Esophagus squamous epithelium (tissue), 4 donors: Measurements from ENCODE around the gene SEC23A.
"Not testable (repeated sequence)": the region's sequence is repeated elsewhere in the genome, so short reads cannot be mapped to it uniquely, and the experiment has no call there.

Source experiments
- POLR2A ChIP-seq, 4 donors: fragments of 450-650 bp; IDR thresholded peaks; one replicate each; pipeline ENCODE4 v1.6.1; 2017; ENCODE audit warnings: antibody characterized with exemption in 4 of 4, mild to moderate bottlenecking in 4 of 4, moderate library complexity in 3 of 4
- TF ChIP-seq, protein P1 (sequence below), 6 experiments: fragments of 450-650 bp in 4 of 6; fragments of 200-600 bp in 2 of 6; sonication (generic) in 2 of 6; IDR thresholded peaks; one replicate each; pipeline ENCODE4 v1.5.1; 2016 to 2019; ENCODE audit warnings: antibody characterized with exemption in 6 of 6, mild to moderate bottlenecking in 4 of 6, moderate library complexity in 4 of 6

DNA sequence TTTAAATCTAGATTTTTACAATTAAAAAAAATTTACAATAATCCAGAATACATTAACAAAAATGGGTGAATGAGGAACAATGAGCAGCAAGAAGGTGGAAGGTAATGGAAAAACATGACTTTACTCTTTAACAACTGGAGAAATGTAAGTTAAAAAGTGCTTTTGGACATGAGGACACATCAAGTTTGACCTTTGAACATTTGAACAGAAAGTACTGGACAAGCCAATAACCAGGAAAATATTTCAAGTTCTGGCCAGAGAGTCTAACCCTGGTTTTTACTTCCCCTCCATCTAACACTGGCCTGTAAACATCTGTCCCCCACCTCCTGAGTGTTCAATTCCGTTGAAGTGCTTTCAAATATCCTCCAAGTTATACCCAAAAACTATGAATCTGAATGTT is 94.1 kb downstream of the SEC23A start:
- TF ChIP-seq, protein P1, sequence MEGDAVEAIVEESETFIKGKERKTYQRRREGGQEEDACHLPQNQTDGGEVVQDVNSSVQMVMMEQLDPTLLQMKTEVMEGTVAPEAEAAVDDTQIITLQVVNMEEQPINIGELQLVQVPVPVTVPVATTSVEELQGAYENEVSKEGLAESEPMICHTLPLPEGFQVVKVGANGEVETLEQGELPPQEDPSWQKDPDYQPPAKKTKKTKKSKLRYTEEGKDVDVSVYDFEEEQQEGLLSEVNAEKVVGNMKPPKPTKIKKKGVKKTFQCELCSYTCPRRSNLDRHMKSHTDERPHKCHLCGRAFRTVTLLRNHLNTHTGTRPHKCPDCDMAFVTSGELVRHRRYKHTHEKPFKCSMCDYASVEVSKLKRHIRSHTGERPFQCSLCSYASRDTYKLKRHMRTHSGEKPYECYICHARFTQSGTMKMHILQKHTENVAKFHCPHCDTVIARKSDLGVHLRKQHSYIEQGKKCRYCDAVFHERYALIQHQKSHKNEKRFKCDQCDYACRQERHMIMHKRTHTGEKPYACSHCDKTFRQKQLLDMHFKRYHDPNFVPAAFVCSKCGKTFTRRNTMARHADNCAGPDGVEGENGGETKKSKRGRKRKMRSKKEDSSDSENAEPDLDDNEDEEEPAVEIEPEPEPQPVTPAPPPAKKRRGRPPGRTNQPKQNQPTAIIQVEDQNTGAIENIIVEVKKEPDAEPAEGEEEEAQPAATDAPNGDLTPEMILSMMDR (IDR thresholded peaks at IDR 0.05), result not testable (repeated sequence)
- not testable (repeated sequence) for TF ChIP-seq POLR2A (IDR thresholded peaks at IDR 0.05)
